GM23248 (cell line): ENCODE measurements around the gene RGS14.

ENCODE experiments used
- EZH2 ChIP-seq: fragments of 200-600 bp; sonication (generic); IDR thresholded peaks from 2 replicates; pipeline ENCODE4 v1.6.1; 2018; ENCODE audit warnings: antibody characterized with exemption, mild to moderate bottlenecking; ENCODE audit not compliant: insufficient read depth, poor library complexity, severe bottlenecking
- EZH2phosphoT487 ChIP-seq: fragments of 200-600 bp; sonication (generic); IDR thresholded peaks from 2 replicates; pipeline ENCODE4 v1.6.1; 2018; ENCODE audit warnings: antibody characterized with exemption, moderate library complexity, mild to moderate bottlenecking, low read depth; ENCODE audit not compliant: insufficient read depth

DNA sequence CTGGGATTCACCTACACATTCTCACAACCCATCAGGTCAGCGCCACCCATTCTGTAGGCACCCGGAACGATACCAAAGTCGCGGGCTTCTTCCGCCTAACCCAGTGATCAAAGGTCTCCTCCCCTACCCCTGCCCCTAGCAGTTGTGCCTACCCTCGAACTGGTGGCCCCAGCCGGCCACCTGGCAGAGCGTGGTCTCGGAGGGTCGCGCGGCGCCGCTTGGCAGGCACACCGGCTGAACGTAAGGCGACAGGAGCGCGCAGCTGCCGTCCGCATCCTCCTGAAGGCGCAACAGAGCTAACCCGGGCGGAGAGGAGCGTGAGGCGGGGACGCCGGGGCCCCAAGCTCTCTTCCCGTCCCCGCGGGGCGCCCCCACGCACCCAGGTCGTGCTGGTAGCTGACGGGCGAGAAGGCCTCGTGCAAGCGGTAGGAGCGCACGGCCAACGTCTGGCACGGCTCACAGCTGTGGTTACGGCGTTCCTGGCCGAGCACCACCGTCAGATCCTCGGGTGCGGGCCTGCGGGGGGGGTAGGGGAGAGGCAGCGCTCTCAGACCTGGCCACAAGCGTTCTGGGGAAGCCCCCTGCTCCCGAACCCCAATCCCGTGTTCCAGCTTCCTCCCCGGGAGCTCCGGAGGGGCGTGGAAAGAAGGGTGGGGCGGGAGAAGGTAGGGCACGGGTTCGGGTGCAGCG lies 45.5 kb downstream of the RGS14 start:
- TF ChIP-seq EZH2, result peak; percentile 38
- TF ChIP-seq EZH2phosphoT487, result no peak
